Liver (tissue), 3 donors: ENCODE data around the gene DNAH1.

ENCODE experiments used
- FOXA1 ChIP-seq: IDR thresholded peaks from 2 replicates; pipeline ENCODE4 v1.6.1; 2016; ENCODE audit warnings: antibody characterized with exemption
- GABPA ChIP-seq, 2 donors: IDR thresholded peaks in 1 of 2; conservative IDR thresholded peaks in 1 of 2; 2 replicates each; pipeline ENCODE4 v1.6.1; 2016; ENCODE audit warnings: antibody characterized with exemption in 2 of 2, mild to moderate bottlenecking in 1 of 2, moderate library complexity in 1 of 2
- HNF4G ChIP-seq: IDR thresholded peaks from 2 replicates; pipeline ENCODE4 v1.6.1; 2016; ENCODE audit warnings: antibody characterized with exemption
- JUND ChIP-seq, 2 donors: IDR thresholded peaks; 2 replicates each; pipeline ENCODE4 v1.6.1; 2016; ENCODE audit warnings: antibody characterized with exemption in 2 of 2
- RAD21 ChIP-seq, 2 donors: IDR thresholded peaks; 2 replicates each; pipeline ENCODE4 v1.6.1; 2016; ENCODE audit warnings: antibody characterized with exemption in 2 of 2, mild to moderate bottlenecking in 2 of 2
- RXRA ChIP-seq, 2 donors: IDR thresholded peaks; 2 replicates each; pipeline ENCODE4 v1.6.1; 2017 to 2018; ENCODE audit warnings: antibody characterized with exemption in 2 of 2, mild to moderate bottlenecking in 1 of 2
- TAF1 ChIP-seq: conservative IDR thresholded peaks from 2 replicates; pipeline ENCODE4 v1.6.1; 2016; ENCODE audit warnings: antibody characterized with exemption, mild to moderate bottlenecking
- TF ChIP-seq, protein P1 (sequence below): IDR thresholded peaks from 2 replicates; pipeline ENCODE4 v1.6.1; 2016; ENCODE audit warnings: antibody characterized with exemption, mild to moderate bottlenecking
- TF ChIP-seq, protein P2 (sequence below): fragments of 150-350 bp; IDR thresholded peaks from 2 replicates; pipeline ENCODE4 v1.5.1; 2017; ENCODE audit warnings: improper control_type of control experiment, low read depth, low read length; ENCODE audit not compliant: missing input control
- TF ChIP-seq, protein P3 (sequence below): IDR thresholded peaks from 2 replicates; pipeline ENCODE4 v1.6.1; 2016; ENCODE audit warnings: antibody characterized with exemption
- donor health status: healthy.
- donor health status: healthy.

DNA sequence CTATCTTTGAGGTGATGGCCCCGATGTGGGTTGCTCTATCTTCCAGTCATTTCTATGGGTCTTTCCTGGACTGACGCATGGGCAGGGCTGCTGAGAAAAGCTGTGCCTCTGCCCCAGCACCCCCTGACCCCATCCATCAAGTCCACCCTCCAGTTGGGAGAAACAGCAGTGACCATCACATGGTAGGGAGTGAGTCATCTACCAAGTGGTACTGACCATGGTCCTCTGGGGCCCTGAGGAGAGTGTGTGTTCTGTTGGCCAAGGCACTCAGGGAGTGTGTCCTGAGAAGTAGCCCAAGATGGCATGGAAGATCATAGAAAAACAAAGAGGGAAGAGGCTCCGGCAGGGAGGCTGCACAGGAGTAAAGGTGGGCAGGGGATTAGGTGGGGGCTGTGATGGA lies 1.6 kb upstream of the DNAH1 start:
- TF ChIP-seq, protein P1, sequence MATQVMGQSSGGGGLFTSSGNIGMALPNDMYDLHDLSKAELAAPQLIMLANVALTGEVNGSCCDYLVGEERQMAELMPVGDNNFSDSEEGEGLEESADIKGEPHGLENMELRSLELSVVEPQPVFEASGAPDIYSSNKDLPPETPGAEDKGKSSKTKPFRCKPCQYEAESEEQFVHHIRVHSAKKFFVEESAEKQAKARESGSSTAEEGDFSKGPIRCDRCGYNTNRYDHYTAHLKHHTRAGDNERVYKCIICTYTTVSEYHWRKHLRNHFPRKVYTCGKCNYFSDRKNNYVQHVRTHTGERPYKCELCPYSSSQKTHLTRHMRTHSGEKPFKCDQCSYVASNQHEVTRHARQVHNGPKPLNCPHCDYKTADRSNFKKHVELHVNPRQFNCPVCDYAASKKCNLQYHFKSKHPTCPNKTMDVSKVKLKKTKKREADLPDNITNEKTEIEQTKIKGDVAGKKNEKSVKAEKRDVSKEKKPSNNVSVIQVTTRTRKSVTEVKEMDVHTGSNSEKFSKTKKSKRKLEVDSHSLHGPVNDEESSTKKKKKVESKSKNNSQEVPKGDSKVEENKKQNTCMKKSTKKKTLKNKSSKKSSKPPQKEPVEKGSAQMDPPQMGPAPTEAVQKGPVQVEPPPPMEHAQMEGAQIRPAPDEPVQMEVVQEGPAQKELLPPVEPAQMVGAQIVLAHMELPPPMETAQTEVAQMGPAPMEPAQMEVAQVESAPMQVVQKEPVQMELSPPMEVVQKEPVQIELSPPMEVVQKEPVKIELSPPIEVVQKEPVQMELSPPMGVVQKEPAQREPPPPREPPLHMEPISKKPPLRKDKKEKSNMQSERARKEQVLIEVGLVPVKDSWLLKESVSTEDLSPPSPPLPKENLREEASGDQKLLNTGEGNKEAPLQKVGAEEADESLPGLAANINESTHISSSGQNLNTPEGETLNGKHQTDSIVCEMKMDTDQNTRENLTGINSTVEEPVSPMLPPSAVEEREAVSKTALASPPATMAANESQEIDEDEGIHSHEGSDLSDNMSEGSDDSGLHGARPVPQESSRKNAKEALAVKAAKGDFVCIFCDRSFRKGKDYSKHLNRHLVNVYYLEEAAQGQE: no peak
- TF ChIP-seq, protein P2, sequence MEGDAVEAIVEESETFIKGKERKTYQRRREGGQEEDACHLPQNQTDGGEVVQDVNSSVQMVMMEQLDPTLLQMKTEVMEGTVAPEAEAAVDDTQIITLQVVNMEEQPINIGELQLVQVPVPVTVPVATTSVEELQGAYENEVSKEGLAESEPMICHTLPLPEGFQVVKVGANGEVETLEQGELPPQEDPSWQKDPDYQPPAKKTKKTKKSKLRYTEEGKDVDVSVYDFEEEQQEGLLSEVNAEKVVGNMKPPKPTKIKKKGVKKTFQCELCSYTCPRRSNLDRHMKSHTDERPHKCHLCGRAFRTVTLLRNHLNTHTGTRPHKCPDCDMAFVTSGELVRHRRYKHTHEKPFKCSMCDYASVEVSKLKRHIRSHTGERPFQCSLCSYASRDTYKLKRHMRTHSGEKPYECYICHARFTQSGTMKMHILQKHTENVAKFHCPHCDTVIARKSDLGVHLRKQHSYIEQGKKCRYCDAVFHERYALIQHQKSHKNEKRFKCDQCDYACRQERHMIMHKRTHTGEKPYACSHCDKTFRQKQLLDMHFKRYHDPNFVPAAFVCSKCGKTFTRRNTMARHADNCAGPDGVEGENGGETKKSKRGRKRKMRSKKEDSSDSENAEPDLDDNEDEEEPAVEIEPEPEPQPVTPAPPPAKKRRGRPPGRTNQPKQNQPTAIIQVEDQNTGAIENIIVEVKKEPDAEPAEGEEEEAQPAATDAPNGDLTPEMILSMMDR: no peak
- TF ChIP-seq HNF4G (no peak), JUND (IDR thresholded peaks at IDR 0.05) (no peak), TAF1 (no peak), FOXA1 (no peak), RXRA (IDR thresholded peaks at IDR 0.05) (no peak), RAD21 (IDR thresholded peaks at IDR 0.05) (no peak), GABPA (IDR thresholded peaks at IDR 0.05 in 1 of 2, conservative IDR thresholded peaks at IDR 0.05 in 1 of 2) (no peak)
- TF ChIP-seq, protein P3, sequence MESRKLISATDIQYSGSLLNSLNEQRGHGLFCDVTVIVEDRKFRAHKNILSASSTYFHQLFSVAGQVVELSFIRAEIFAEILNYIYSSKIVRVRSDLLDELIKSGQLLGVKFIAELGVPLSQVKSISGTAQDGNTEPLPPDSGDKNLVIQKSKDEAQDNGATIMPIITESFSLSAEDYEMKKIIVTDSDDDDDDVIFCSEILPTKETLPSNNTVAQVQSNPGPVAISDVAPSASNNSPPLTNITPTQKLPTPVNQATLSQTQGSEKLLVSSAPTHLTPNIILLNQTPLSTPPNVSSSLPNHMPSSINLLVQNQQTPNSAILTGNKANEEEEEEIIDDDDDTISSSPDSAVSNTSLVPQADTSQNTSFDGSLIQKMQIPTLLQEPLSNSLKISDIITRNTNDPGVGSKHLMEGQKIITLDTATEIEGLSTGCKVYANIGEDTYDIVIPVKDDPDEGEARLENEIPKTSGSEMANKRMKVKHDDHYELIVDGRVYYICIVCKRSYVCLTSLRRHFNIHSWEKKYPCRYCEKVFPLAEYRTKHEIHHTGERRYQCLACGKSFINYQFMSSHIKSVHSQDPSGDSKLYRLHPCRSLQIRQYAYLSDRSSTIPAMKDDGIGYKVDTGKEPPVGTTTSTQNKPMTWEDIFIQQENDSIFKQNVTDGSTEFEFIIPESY: no peak
